SK-N-SH treated with all-trans-retinoic acid at 6 μM for 48 hours (cell line): ENCODE data around the gene CSF1R.

ENCODE experiments used
- ARNTL ChIP-seq: fragments of 450-650 bp; formaldehyde crosslinking; IDR thresholded peaks from 2 replicates; pipeline ENCODE4 v1.5.0; 2020; ENCODE audit warnings: low read depth, mild to moderate bottlenecking, moderate library complexity, borderline replicate concordance
- SNAI2 ChIP-seq: fragments of 250-450 bp; sonication (Bioruptor Pico); IDR thresholded peaks from 2 replicates; pipeline ENCODE4 v1.5.0; 2020; ENCODE audit warnings: mild to moderate bottlenecking, moderate library complexity
- TOX ChIP-seq: fragments of 250-450 bp; sonication (Bioruptor Pico); IDR thresholded peaks from 2 replicates; pipeline ENCODE4 v1.8.0; 2021; ENCODE audit warnings: mild to moderate bottlenecking, moderate library complexity, borderline replicate concordance
- TF ChIP-seq, protein P1 (sequence below): fragments of 250-450 bp; sonication (Bioruptor Pico); IDR thresholded peaks from 2 replicates; pipeline ENCODE4 v1.5.1; 2021; ENCODE audit warnings: mild to moderate bottlenecking, moderate library complexity
- TF ChIP-seq, protein P2 (sequence below): fragments of 250-450 bp; sonication (Bioruptor Pico); IDR thresholded peaks from 2 replicates; pipeline ENCODE4 v1.8.0; 2020; ENCODE audit warnings: mild to moderate bottlenecking, moderate library complexity, borderline replicate concordance

DNA sequence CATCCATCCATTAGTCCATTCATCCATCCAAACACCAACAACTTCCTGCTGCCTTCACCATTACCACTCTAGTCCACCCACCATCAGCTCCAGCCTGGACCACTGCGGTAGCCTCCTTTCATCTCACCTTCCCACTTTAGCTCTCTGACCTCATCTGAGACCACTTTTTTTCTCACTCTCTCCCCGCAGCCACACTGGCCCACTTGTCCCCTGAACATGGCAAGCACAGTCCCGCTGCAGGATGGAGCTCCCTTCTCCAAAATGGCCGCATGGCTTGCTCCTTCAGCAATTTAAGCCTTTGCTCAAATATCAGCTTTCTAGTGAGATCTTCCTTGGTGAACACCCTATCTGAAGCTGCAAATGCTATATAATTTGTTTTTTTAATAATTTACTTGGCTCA, 11.1 kb downstream of the CSF1R start:
- no peak for TF ChIP-seq ARNTL (CRISPR knock-in tag)
- TF ChIP-seq SNAI2 (CRISPR knock-in tag) = no peak
- TF ChIP-seq, protein P1, sequence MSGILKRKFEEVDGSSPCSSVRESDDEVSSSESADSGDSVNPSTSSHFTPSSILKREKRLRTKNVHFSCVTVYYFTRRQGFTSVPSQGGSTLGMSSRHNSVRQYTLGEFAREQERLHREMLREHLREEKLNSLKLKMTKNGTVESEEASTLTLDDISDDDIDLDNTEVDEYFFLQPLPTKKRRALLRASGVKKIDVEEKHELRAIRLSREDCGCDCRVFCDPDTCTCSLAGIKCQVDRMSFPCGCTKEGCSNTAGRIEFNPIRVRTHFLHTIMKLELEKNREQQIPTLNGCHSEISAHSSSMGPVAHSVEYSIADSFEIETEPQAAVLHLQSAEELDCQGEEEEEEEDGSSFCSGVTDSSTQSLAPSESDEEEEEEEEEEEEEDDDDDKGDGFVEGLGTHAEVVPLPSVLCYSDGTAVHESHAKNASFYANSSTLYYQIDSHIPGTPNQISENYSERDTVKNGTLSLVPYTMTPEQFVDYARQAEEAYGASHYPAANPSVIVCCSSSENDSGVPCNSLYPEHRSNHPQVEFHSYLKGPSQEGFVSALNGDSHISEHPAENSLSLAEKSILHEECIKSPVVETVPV (CRISPR knock-in tag) = no peak
- TF ChIP-seq TOX (CRISPR knock-in tag) = no peak
- TF ChIP-seq, protein P2, sequence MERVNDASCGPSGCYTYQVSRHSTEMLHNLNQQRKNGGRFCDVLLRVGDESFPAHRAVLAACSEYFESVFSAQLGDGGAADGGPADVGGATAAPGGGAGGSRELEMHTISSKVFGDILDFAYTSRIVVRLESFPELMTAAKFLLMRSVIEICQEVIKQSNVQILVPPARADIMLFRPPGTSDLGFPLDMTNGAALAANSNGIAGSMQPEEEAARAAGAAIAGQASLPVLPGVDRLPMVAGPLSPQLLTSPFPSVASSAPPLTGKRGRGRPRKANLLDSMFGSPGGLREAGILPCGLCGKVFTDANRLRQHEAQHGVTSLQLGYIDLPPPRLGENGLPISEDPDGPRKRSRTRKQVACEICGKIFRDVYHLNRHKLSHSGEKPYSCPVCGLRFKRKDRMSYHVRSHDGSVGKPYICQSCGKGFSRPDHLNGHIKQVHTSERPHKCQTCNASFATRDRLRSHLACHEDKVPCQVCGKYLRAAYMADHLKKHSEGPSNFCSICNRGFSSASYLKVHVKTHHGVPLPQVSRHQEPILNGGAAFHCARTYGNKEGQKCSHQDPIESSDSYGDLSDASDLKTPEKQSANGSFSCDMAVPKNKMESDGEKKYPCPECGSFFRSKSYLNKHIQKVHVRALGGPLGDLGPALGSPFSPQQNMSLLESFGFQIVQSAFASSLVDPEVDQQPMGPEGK (CRISPR knock-in tag) = no peak
